SK-N-SH treated with all-trans-retinoic acid at 6 μM for 48 hours (cell line): ENCODE measurements around the gene TRDMT1.

Experiments used
- ATAC-seq: fragments of 200-7000 bp; cut with Tn5 transposase; 3 replicates; pipeline ENCODE4 v1.9.1; 2020; ENCODE audit warnings: mild to moderate bottlenecking, moderate library complexity
- ARNTL ChIP-seq: fragments of 450-650 bp; formaldehyde crosslinking; IDR thresholded peaks from 2 replicates; pipeline ENCODE4 v1.5.0; 2020; ENCODE audit warnings: low read depth, mild to moderate bottlenecking, moderate library complexity, borderline replicate concordance
- BACH2 ChIP-seq: fragments of 250-450 bp; sonication (Bioruptor Pico); IDR thresholded peaks from 2 replicates; pipeline ENCODE4 v1.9.0; 2021; ENCODE audit warnings: mild to moderate bottlenecking, borderline replicate concordance
- CREB5 ChIP-seq: fragments of 250-450 bp; sonication (Bioruptor Pico); IDR thresholded peaks from 2 replicates; pipeline ENCODE4 v1.5.1; 2020; ENCODE audit warnings: low read depth, mild to moderate bottlenecking, moderate library complexity
- CSDC2 ChIP-seq: fragments of 250-450 bp; sonication (Bioruptor Pico); IDR thresholded peaks from 2 replicates; pipeline ENCODE4 v1.5.0; 2020; ENCODE audit warnings: mild to moderate bottlenecking, moderate library complexity
- ESRRG ChIP-seq: fragments of 250-450 bp; sonication (Bioruptor Pico); IDR thresholded peaks from 2 replicates; pipeline ENCODE4 v1.6.1; 2021; ENCODE audit warnings: mild to moderate bottlenecking
- GLIS3 ChIP-seq: fragments of 250-450 bp; sonication (Bioruptor Pico); IDR thresholded peaks from 2 replicates; pipeline ENCODE4 v1.5.0; 2020; ENCODE audit warnings: mild to moderate bottlenecking, moderate library complexity
- ISL1 ChIP-seq: fragments of 250-450 bp; sonication (Bioruptor Pico); IDR thresholded peaks from 2 replicates; pipeline ENCODE4 v2.1.2; 2022; ENCODE audit warnings: mild to moderate bottlenecking, moderate library complexity
- OSR1 ChIP-seq: fragments of 250-450 bp; sonication (Bioruptor Pico); IDR thresholded peaks from 2 replicates; pipeline ENCODE4 v1.8.0; 2022; ENCODE audit warnings: moderate library complexity, mild to moderate bottlenecking, inconsistent platforms
- PATZ1 ChIP-seq: fragments of 250-450 bp; sonication (Bioruptor Pico); IDR thresholded peaks from 2 replicates; pipeline ENCODE4 v1.8.0; 2020; ENCODE audit warnings: mild to moderate bottlenecking, moderate library complexity, borderline replicate concordance
- POU6F1 ChIP-seq: fragments of 250-450 bp; sonication (Bioruptor Pico); IDR thresholded peaks from 2 replicates; pipeline ENCODE4 v1.8.0; 2021; ENCODE audit warnings: low read depth, mild to moderate bottlenecking, moderate library complexity, borderline replicate concordance
- SNAI2 ChIP-seq: fragments of 250-450 bp; sonication (Bioruptor Pico); IDR thresholded peaks from 2 replicates; pipeline ENCODE4 v1.5.0; 2020; ENCODE audit warnings: mild to moderate bottlenecking, moderate library complexity
- TCF4 ChIP-seq: fragments of 250-450 bp; sonication (Bioruptor Pico); IDR thresholded peaks from 2 replicates; pipeline ENCODE4 v1.8.0; 2021; ENCODE audit warnings: mild to moderate bottlenecking, moderate library complexity, borderline replicate concordance
- TOX ChIP-seq: fragments of 250-450 bp; sonication (Bioruptor Pico); IDR thresholded peaks from 2 replicates; pipeline ENCODE4 v1.8.0; 2021; ENCODE audit warnings: mild to moderate bottlenecking, moderate library complexity, borderline replicate concordance
- TSHZ2 ChIP-seq: fragments of 250-450 bp; sonication (Bioruptor Pico); IDR thresholded peaks from 2 replicates; pipeline ENCODE4 v1.5.0; 2020; ENCODE audit warnings: mild to moderate bottlenecking, moderate library complexity
- ZC3H10 ChIP-seq: fragments of 250-450 bp; sonication (Bioruptor Pico); IDR thresholded peaks from 2 replicates; pipeline ENCODE4 v1.5.1; 2021; ENCODE audit warnings: mild to moderate bottlenecking, moderate library complexity
- ZFP3 ChIP-seq: fragments of 250-450 bp; sonication (Bioruptor Pico); IDR thresholded peaks from 2 replicates; pipeline ENCODE4 v1.5.0; 2020; ENCODE audit warnings: mild to moderate bottlenecking, moderate library complexity
- ZNF565 ChIP-seq: fragments of 450-650 bp; formaldehyde crosslinking; conservative IDR thresholded peaks from 2 replicates; pipeline ENCODE4 v1.5.0; 2020; ENCODE audit warnings: low read depth, mild to moderate bottlenecking, moderate library complexity
- ZNF70 ChIP-seq: fragments of 450-650 bp; formaldehyde crosslinking; IDR thresholded peaks from 2 replicates; pipeline ENCODE4 v1.5.0; 2020; ENCODE audit warnings: mild to moderate bottlenecking, moderate library complexity
- ZNF8 ChIP-seq: fragments of 450-650 bp; formaldehyde crosslinking; IDR thresholded peaks from 2 replicates; pipeline ENCODE4 v1.5.0; 2020; ENCODE audit warnings: mild to moderate bottlenecking, moderate library complexity
- TF ChIP-seq, protein P1 (sequence below): fragments of 250-450 bp; sonication (Bioruptor Pico); IDR thresholded peaks from 2 replicates; pipeline ENCODE4 v1.5.1; 2021; ENCODE audit warnings: mild to moderate bottlenecking, moderate library complexity

Gene TRDMT1

GRCh38 chr10:17101910-17102266 lies 99.6 kb downstream of the TRDMT1 start:
- TF ChIP-seq POU6F1 (CRISPR knock-in tag) (no peak), ESRRG (CRISPR knock-in tag) (no peak), BACH2 (CRISPR knock-in tag) (no peak), ZFP3 (CRISPR knock-in tag) (no peak), PATZ1 (CRISPR knock-in tag) (no peak), ZC3H10 (CRISPR knock-in tag) (no peak), SNAI2 (CRISPR knock-in tag) (no peak), ZNF70 (no peak), ARNTL (CRISPR knock-in tag) (no peak), CSDC2 (CRISPR knock-in tag) (no peak), TOX (CRISPR knock-in tag) (no peak), OSR1 (no peak), ZNF565 (CRISPR knock-in tag) (no peak), TSHZ2 (no peak), ZNF8 (no peak), ISL1 (no peak)
- TF ChIP-seq, protein P1, sequence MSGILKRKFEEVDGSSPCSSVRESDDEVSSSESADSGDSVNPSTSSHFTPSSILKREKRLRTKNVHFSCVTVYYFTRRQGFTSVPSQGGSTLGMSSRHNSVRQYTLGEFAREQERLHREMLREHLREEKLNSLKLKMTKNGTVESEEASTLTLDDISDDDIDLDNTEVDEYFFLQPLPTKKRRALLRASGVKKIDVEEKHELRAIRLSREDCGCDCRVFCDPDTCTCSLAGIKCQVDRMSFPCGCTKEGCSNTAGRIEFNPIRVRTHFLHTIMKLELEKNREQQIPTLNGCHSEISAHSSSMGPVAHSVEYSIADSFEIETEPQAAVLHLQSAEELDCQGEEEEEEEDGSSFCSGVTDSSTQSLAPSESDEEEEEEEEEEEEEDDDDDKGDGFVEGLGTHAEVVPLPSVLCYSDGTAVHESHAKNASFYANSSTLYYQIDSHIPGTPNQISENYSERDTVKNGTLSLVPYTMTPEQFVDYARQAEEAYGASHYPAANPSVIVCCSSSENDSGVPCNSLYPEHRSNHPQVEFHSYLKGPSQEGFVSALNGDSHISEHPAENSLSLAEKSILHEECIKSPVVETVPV (CRISPR knock-in tag) = no peak
- no peak for ATAC-seq

GRCh38 chr10:17101257-17101909 lies 100.1 kb downstream of the TRDMT1 start:
- TF ChIP-seq ZC3H10 (CRISPR knock-in tag) = no peak
- TF ChIP-seq PATZ1 (CRISPR knock-in tag) = no peak
- no peak for TF ChIP-seq ARNTL (CRISPR knock-in tag)
- no peak for TF ChIP-seq SNAI2 (CRISPR knock-in tag)
- TF ChIP-seq, protein P1 (CRISPR knock-in tag) = no peak
- no peak for TF ChIP-seq ISL1
- TF ChIP-seq ZNF8 = no peak
- TF ChIP-seq GLIS3 (CRISPR knock-in tag) = no peak
- no peak for TF ChIP-seq POU6F1 (CRISPR knock-in tag)
- TF ChIP-seq TCF4 (CRISPR knock-in tag) = no peak
- TF ChIP-seq CREB5 (CRISPR knock-in tag) = no peak
- no peak for ATAC-seq
